ENCODE data around the gene DHRS12. TPM values are rescaled to one million over a fixed set of nuclear protein-coding genes. Genes with fewer than 3 reads are reported as not detected.

The DHRS12 gene
- total RNA-seq, 1 donor from 2014 or later: 19.8 TPM

- Mint-ChIP-seq H3K27me3 (ENCODE audit: unreplicated experiment) (peaks cover 7% of the 10 kb centered on the region), H3K36me3 (ENCODE audit: unreplicated experiment) (no peaks in the 10 kb centered on the region), H3K27ac (ENCODE audit: unreplicated experiment) (no peak overlapping the region), H3K4me3 (ENCODE audit: unreplicated experiment) (no peak overlapping the region), H3K9me3 (ENCODE audit: unreplicated experiment) (no peaks in the 10 kb centered on the region), H3K4me1 (ENCODE audit: low read depth, unreplicated experiment) (peaks cover 50% of the 10 kb centered on the region)
- TF ChIP-seq CTCF (IDR thresholded peaks at IDR 0.05; ENCODE audit: partially characterized antibody, unreplicated experiment): no peak
- DNase-seq: no peak
Observed at GRCh38 chr13:51815848-51816247, 11.9 kb upstream of the DHRS12 start.

- DNase-seq: peak; percentile 70
- Mint-ChIP-seq H3K36me3 (ENCODE audit: unreplicated experiment) (no peaks in the 10 kb centered on the region), H3K27me3 (ENCODE audit: unreplicated experiment) (peaks cover 8% of the 10 kb centered on the region), H3K9me3 (ENCODE audit: unreplicated experiment) (no peaks in the 10 kb centered on the region), H3K4me1 (ENCODE audit: low read depth, unreplicated experiment) (peaks cover 51% of the 10 kb centered on the region), H3K27ac (ENCODE audit: unreplicated experiment) (no peak overlapping the region), H3K4me3 (ENCODE audit: unreplicated experiment) (no peak overlapping the region)
- TF ChIP-seq CTCF (IDR thresholded peaks at IDR 0.05; ENCODE audit: partially characterized antibody, unreplicated experiment): peak; percentile 75
Observed at GRCh38 chr13:51814825-51815650, 11.1 kb upstream of the DHRS12 start.

- H3K27me3 Mint-ChIP-seq (ENCODE audit: unreplicated experiment): peaks cover 8% of the 10 kb centered on the region
- H3K4me3 Mint-ChIP-seq (ENCODE audit: unreplicated experiment): no peak overlapping the region
- TF ChIP-seq CTCF (IDR thresholded peaks at IDR 0.05; ENCODE audit: partially characterized antibody, unreplicated experiment): no peak
- H3K4me1 Mint-ChIP-seq (ENCODE audit: low read depth, unreplicated experiment): peaks cover 53% of the 10 kb centered on the region
- H3K36me3 Mint-ChIP-seq (ENCODE audit: unreplicated experiment): no peaks in the 10 kb centered on the region
- H3K27ac Mint-ChIP-seq (ENCODE audit: unreplicated experiment): no peak overlapping the region
- no peak for DNase-seq
- H3K9me3 Mint-ChIP-seq (ENCODE audit: unreplicated experiment): peaks cover 1% of the 10 kb centered on the region
Observed at GRCh38 chr13:51814071-51814470, 10.1 kb upstream of the DHRS12 start.

GRCh38 chr13:51811920-51812451 is 8.0 kb upstream of the DHRS12 start:
- no peaks in the 10 kb centered on the region for H3K36me3 Mint-ChIP-seq (ENCODE audit: unreplicated experiment)
- peak overlapping the region; percentile 39 for H3K27ac Mint-ChIP-seq (ENCODE audit: unreplicated experiment)
- no peak for TF ChIP-seq CTCF (IDR thresholded peaks at IDR 0.05; ENCODE audit: partially characterized antibody, unreplicated experiment)
- DNase-seq: peak; percentile 38
- H3K9me3 Mint-ChIP-seq (ENCODE audit: unreplicated experiment): peaks cover 3% of the 10 kb centered on the region
- peaks cover 52% of the 10 kb centered on the region for H3K4me1 Mint-ChIP-seq (ENCODE audit: low read depth, unreplicated experiment)
- no peak overlapping the region for H3K4me3 Mint-ChIP-seq (ENCODE audit: unreplicated experiment)
- peaks cover 1% of the 10 kb centered on the region for H3K27me3 Mint-ChIP-seq (ENCODE audit: unreplicated experiment)

GRCh38 chr13:51811046-51811445 is 7.1 kb upstream of the DHRS12 start:
- no peaks in the 10 kb centered on the region for H3K36me3 Mint-ChIP-seq (ENCODE audit: unreplicated experiment)
- peaks cover 1% of the 10 kb centered on the region for H3K27me3 Mint-ChIP-seq (ENCODE audit: unreplicated experiment)
- DNase-seq: no peak
- TF ChIP-seq CTCF (IDR thresholded peaks at IDR 0.05; ENCODE audit: partially characterized antibody, unreplicated experiment): no peak
- peaks cover 3% of the 10 kb centered on the region for H3K9me3 Mint-ChIP-seq (ENCODE audit: unreplicated experiment)
- no peak overlapping the region for H3K4me3 Mint-ChIP-seq (ENCODE audit: unreplicated experiment)
- peaks cover 55% of the 10 kb centered on the region for H3K4me1 Mint-ChIP-seq (ENCODE audit: low read depth, unreplicated experiment)
- H3K27ac Mint-ChIP-seq (ENCODE audit: unreplicated experiment): peak overlapping the region; percentile 52
